RPMI7951 (cell line): ENCODE data around the gene RCC2. TPM values are rescaled to one million over a fixed set of nuclear protein-coding genes. Genes with fewer than 3 reads are reported as not detected.
A peak's percentile ranks its signal among the peaks of the same experiment; 100 is the strongest.

Experiments
- DNase-seq: peaks from one replicate; pipeline ENCODE4 v3.0.0-alpha.2; 2012; ENCODE audit warnings: low read depth
- total RNA-seq: library from RNA; depleted of rRNA; stranded (reverse); fragments of >200 nt; shearing (Covaris generic); gene quantifications from 2 replicates; pipeline ENCODE4 v1.2.3, GENCODE V29; 2014; rRNA removed

RCC2 gene
- total RNA-seq, 1 experiment from 2014 or later: 60.7 TPM

DNA sequence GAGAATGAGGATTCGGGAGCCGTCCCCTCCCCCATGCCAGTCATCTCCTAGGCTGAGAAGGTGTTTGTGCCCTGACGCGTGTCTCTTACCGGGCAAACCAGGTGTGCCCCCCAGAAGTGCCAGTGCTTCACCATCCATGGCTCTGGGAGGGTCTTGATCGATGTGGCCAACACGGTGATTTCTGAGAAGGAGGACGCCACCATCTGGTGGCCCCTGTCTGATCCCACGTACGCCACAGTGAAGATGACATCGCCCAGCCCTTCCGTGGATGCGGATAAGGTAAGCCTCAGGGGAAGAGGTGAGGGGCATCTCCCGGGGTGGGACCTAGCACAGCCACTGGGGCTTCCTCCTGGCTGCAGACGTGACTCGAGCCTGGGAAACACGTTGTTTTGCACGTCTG is 66.5 kb downstream of the RCC2 start:
- no peak for DNase-seq

GRCh38 chr1:17371896-17372295 is 67.6 kb downstream of the RCC2 start, which contains the start of gene PADI6:
Gene PADI6, plus strand, starts transcription at chr1:17372196. Its CDS starts 50 bp downstream, at chr1:17372246.
- DNase-seq: no peak

GRCh38 chr1:17370618-17371017 is 68.9 kb downstream of the RCC2 start:
- DNase-seq: no peak

DNA sequence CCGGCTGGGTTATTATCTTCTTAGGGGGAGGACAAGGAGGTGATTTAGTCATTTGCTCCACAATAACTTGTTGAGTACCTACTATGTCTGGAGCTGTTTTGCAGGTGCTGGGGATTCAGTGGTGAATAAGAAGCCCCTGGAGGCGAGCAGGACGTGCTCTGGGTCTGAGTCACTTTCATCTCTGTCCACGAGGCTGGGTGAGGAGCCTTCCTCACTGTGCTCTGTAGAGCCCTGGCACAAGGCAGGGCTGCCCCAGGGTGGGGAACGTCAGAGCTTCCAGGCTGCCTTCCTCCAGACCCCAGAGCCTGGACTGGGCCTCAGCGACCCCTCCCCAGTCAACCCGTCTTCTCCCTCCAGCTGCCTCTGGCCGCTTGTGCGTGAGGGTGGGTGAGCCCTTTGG is 70.0 kb downstream of the RCC2 start:
- DNase-seq: peak; percentile 88

GRCh38 chr1:17365293-17365692 is 74.2 kb downstream of the RCC2 start:
- no peak for DNase-seq

GRCh38 chr1:17363771-17364170 is 75.7 kb downstream of the RCC2 start:
- no peak for DNase-seq

GRCh38 chr1:17363351-17363750 is 76.1 kb downstream of the RCC2 start:
- no peak for DNase-seq

DNA sequence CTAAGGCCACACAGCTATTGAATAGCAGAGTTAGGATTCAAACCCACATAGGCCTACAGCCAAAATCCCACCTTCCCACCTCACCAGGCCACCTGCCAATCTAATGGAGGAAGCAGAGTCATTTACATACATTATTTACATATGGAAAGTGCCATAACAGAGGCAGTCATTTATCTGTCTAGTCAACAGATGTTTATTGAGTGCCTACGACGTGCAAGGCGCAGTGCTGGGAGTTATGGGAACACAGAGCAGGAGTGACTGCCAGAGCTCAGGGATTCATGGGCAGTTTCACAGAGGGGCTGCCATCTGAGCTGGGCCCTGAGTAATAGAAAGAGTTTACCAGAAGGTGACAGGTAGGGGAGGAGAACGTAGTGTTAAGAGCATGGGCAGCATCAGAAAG is 77.8 kb downstream of the RCC2 start:
- DNase-seq: no peak

DNA sequence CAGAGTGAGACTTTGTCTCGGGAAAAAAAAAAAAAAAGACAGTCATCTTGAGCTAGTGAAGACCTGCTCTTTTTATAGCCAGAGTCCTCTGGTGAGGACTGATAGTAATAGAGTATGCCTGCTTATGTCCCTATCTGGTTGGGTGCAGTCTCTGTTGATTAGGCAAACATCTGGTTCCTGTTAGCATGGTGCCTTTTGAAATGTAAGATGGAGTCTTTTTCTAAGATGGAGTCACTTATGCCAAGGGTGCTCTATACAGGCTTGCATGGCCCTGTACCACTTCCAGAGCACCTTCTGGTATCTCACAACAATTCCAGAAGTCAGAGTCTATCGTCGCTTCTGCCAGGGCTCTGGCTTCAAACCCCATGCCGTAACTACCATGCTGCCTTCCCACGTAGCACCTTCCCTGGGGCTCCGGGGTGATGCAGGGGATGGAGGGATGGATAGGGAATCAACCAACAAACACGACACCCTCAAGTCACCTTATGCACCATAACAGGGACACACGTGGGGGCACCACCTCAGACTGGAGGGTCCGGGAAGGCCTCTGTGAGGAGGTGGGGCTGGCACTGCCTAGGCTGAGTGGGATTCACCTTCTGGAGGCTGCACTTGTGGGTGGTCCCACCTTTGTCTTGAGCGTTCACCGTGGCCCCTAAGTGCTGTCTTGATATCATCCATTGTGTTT is 79.1 kb downstream of the RCC2 start:
- DNase-seq: no peak

DNA sequence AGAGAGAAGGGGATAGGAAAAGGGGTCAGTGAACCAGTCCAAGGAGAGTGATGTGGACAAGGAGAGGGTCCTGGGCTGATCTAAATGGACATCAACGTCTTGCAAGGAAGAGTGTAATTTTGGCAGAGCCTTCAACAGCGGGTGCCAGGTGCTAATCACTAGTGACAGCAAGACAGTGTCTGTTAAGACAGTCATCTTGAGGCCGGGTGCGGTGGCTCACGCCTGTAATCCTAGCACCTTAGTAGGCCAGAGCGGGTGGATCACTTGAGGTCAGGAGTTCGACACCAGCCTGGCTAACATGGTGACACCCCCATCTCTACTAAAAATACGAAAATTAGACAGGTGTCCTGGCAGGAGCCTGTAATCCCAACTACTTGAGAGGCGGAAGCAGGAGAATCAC is 79.7 kb downstream of the RCC2 start:
- no peak for DNase-seq

DNA sequence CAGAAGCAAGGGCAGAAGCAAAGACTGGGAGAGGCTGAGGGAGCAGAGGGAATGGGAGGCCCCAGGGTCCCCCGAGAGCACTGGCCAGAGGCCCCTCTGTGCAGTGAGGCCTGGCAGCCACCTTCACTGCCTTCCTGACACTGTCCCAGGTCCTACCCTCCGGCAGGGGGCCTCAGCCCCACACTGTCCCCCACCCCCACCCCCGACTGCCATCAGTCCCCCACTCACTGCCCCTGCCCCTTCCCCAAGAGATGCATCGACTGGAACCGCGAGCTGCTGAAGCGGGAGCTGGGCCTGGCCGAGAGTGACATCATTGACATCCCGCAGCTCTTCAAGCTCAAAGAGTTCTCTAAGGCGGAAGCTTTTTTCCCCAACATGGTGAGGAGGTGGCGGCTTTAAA is 80.4 kb downstream of the RCC2 start:
- DNase-seq: no peak

DNA sequence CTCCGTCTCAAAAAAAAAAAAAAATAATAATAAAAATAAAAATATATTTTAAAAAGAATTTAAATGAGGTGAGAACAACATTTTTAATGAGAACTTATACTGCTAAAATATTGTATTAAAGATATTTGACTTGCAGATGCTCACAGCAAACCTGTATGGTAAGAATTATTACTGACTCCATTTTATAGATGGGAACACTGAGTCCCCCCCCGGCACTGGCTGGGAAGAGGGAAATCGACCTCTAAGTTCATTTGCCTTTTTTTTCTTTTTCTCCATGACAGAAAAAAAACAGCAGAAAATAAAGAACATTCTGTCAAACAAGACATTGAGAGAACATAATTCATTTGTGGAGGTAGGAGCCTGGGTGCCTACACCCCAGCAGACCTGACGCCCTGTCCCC is 80.9 kb downstream of the RCC2 start:
- no peak for DNase-seq

Other genes with a start within 250 kb of the RCC2 start
- gene PADI1, start 234.5 kb downstream of the RCC2 start, total RNA-seq: 1.9 and 2.4 TPM in 2 replicates
- gene PADI3, start 190.6 kb downstream of the RCC2 start, total RNA-seq: 44.9 and 48.8 TPM in 2 replicates
- 3.5 and 6.7 TPM in 2 replicates for gene PADI4, start 131.5 kb downstream of the RCC2 start, total RNA-seq
- not detected in 2 replicates for gene PADI6, start 67.5 kb downstream of the RCC2 start, total RNA-seq
- 2.2 and 3.3 TPM in 2 replicates for gene ARHGEF10L, start 100.0 kb upstream of the RCC2 start, total RNA-seq